ENCODE data around the gene ERP44. TPM values are rescaled to one million over a fixed set of nuclear protein-coding genes. Genes with fewer than 3 reads are reported as not detected.
"Not testable (repeated sequence)": the region's sequence is repeated elsewhere in the genome, so short reads cannot be mapped to it uniquely, and the experiment has no call there.

The ERP44 gene
- total RNA-seq = 10 to 100 TPM; 16.0 to 19.6 TPM

DNA sequence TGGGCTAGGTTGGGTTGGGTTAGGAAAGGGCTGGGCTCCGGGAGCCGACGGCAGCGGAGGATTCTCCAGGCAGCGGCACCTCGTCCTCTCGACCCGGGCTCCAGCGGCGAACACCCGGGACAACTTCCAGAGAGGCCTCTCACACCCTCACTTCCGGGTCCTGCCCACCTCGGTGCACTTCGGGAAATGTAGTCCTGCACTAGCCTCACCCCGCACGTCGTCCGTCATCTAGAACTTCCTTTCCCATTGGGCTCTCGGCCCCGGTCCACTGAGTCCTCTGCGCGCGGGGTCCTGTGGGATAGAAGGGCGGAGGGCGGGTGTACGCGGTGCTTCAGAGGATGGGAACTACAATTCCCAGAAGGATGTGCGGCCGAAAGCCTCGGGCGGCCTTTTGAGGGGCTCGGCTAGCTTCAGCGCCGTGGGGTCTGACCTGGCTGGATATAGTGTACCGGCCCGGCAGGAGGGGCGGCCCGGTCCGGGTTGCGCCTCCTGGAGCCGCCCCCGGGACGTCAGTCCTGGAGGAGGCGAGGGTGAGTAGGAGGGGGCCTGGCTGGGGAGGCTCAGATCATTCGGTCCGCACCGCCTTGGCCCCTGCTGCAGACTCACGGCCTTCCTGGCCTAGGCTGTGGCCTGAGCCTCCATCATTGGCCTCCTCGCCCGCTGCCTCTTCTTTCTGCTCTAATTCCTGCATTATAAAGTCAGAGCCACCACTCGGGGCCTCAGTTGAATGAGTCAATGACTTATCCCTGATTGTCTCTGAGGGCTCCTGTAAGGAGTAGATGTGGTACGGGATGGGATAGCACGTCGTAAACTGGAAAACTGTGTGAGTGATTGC is at the start of gene ERP44, which contains the start of gene INVS:
ERP44 (minus strand) TSS at position 114 of the 835 bp plus-strand sequence. CDS start 160 bp downstream, outside the sequence.
INVS (plus strand) TSS at position 357 of the 835 bp plus-strand sequence. CDS start 5,279 bp downstream, outside the sequence.
- Mint-ChIP-seq H3K27me3 (no peaks in the 10 kb centered on the region), H3K4me3 (peak within 1 kb of the TSS; percentile 99), H3K36me3 (peaks cover 5% of the 10 kb centered on the region), H3K4me1 (peaks cover 23% of the 10 kb centered on the region), H3K27ac (peak within 1 kb of the TSS; percentile 95), H3K9me3 (ENCODE audit: low read depth) (no peaks in the 10 kb centered on the region)
- DNase-seq (peak; percentile 99), ATAC-seq (peak; percentile 99)
- CTCF ChIA-PET = no interaction called here

DNA sequence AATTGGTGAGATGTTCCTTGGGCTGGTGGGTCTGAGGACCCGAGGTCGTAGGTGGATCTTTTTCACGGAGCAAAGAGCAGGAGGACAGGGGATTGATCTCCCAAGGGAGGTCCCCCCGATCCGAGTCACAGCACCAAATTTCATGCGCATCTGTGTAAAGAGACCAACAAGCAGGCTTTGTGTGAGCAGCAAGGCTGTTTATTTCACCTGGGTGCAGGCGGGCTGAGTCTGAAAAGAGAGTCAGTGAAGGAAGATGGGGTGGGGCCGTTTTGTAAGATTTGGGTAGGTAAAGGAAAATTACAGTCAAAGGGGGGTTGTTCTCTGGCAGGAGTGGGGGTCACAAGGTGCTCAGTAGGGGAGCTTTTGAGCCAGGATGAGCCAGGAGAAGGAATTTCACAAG is 47.2 kb upstream of the ERP44 start:
- H3K27me3 Mint-ChIP-seq; H3K9me3 Mint-ChIP-seq (ENCODE audit: low read depth); ATAC-seq; H3K4me1 Mint-ChIP-seq; H3K27ac Mint-ChIP-seq; DNase-seq; H3K36me3 Mint-ChIP-seq; CTCF ChIA-PET; H3K4me3 Mint-ChIP-seq: not testable (repeated sequence)

DNA sequence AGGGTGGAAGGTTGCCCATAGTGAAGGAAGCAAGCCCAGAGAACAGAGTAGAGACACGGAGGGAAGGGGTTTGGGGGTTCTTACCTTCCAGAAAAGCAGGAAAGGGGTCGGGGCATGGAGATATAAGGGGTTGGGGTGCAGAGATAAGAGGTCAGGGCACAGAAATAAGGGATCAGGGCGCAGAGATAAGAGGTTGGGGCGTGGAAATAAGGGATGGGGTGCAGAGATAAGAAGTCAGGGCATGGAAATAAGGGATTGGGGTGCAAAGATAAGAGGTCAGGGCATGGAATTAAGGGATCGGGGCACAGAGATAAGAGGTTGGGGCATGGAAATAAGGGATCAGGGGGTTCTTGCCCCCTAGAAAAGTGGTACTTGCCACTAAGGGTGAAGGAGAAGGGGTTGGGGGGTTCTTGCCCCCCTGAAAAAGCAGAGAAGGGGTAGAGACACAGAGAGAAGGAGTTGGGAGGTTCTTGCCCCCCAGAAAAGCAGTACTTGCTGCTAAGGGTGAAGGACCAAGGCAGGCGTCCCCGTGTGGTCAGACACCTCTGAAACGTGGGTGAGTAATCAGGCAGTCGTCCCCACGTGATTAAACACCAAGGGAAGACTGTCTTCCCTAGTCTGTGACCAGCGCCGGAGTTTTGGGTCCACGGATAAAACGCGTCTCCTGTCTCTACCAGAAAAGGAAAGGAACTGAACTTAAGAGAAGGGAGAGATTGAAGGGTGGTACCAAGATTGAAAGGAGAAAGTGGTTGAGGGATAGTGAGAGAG is 46.6 kb upstream of the ERP44 start:
- DNase-seq; H3K36me3 Mint-ChIP-seq; H3K4me1 Mint-ChIP-seq; H3K9me3 Mint-ChIP-seq (ENCODE audit: low read depth); H3K4me3 Mint-ChIP-seq; CTCF ChIA-PET; ATAC-seq; H3K27ac Mint-ChIP-seq; H3K27me3 Mint-ChIP-seq: not testable (repeated sequence)

DNA sequence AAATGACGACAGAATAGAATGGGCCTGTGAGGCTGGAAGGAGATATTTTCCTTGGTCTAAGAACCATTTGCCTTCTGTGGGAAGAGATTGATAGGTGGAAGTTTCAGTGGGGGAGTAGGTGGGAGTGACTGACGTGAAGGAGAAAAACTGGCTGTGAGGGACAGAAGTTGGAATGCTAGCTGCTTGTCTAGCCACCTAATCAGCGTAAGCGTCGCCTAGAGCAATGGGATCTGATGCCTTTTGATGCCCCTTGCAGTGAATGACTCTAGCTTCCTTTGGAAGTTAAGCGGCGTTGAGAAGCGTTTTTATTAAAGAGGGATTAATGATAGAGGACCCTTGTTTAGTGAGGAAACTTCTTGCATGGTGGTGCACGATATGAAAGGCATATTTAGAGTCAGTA is 43.1 kb upstream of the ERP44 start:
- H3K27ac Mint-ChIP-seq; ATAC-seq; H3K36me3 Mint-ChIP-seq; H3K9me3 Mint-ChIP-seq (ENCODE audit: low read depth); H3K27me3 Mint-ChIP-seq; H3K4me1 Mint-ChIP-seq; CTCF ChIA-PET; DNase-seq; H3K4me3 Mint-ChIP-seq: not testable (repeated sequence)

DNA sequence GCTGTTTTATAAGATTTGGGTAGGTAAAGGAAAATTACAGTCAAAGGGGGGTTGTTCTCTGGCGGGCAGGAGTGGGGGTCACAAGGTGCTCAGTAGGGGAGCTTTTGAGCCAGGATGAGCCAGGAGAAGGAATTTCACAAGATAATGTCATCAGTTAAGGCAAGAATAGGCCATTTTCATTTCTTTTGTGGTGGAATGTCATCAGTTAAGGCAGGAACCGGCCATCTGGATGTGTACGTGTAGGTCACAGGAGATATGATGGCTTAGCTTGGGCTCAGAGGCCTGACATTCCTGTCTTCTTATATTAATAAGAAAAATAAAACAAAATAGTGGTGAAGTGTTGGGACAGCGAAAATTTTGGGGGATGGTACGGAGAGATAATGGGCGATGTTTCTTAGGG is 41.5 kb upstream of the ERP44 start:
- H3K27ac Mint-ChIP-seq; DNase-seq; H3K36me3 Mint-ChIP-seq; CTCF ChIA-PET; H3K9me3 Mint-ChIP-seq (ENCODE audit: low read depth); H3K4me3 Mint-ChIP-seq; ATAC-seq; H3K27me3 Mint-ChIP-seq; H3K4me1 Mint-ChIP-seq: not testable (repeated sequence)

DNA sequence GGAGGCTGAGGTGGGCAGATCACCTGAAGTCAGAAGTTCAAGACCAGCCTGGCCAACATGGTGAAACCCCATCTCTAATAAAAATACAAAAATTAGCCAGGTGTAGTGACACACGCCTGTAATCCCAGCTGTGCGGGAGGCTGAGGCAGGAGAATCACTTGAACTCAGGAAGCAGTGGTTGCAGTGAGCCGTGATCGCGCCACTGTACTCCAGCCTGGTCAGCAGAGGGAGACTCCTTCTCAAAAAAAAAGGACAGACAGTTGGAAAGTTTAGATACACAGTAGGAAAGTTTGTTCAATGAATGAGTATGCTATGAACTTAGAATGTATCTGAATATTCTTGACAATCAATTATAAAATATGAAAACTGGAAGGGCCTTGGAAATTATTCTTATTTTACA is 38.0 kb upstream of the ERP44 start:
- H3K27me3 Mint-ChIP-seq; CTCF ChIA-PET; H3K4me1 Mint-ChIP-seq; H3K9me3 Mint-ChIP-seq (ENCODE audit: low read depth); DNase-seq; ATAC-seq; H3K4me3 Mint-ChIP-seq; H3K27ac Mint-ChIP-seq: not testable (repeated sequence)
- peaks cover 11% of the 10 kb centered on the region for H3K36me3 Mint-ChIP-seq

DNA sequence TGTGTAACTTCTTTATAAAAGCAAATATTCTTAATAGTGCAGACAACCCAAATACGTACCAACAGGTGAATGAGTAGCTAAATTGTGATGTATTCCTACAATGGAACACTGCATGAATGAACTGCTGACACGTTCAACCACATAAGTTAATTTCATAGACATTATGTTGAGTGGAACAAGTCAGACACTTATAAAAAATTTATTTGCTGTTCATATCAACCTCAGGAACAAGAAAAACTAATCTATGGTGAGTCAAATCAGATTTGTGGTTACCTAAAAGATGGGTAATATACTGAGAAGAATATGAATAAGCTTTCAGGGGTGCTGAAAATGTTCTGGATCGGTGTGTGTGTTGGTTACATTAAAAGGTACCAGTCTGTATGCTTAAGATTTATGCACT is 35.9 kb upstream of the ERP44 start:
- ATAC-seq (no peak), DNase-seq (no peak)
- Mint-ChIP-seq H3K4me1 (no peaks in the 10 kb centered on the region), H3K27me3 (no peaks in the 10 kb centered on the region), H3K27ac (no peak overlapping the region), H3K4me3 (no peak overlapping the region), H3K9me3 (ENCODE audit: low read depth) (no peaks in the 10 kb centered on the region), H3K36me3 (peaks cover 11% of the 10 kb centered on the region)
- CTCF ChIA-PET = no interaction called here

DNA sequence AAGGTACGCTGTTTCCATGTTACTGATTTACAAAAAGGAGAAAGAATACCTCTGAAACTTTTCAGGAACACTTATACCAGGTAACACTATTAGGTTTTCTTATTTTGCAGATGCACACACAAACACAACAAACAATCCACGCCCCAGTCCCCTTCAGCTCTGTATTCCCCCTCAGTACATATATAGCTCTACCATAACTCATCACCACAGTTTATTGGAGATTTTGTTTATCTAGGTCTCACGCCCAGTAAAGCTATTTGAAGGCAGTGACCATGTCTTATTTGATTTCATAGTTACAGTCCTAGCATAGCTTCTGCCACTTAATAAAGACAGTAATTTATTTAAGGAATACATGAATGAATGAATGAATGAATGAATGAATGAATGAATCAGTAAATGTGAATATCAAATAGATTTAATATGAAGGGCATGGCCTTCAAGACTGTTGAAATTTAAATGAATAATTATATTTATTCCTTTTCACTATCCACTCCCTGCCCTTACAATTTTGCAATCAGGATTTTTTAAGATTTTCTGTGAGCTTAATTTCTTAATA is 33.2 kb upstream of the ERP44 start:
- Mint-ChIP-seq H3K27me3 (no peaks in the 10 kb centered on the region), H3K4me3 (no peak overlapping the region), H3K27ac (no peak overlapping the region), H3K9me3 (ENCODE audit: low read depth) (no peaks in the 10 kb centered on the region), H3K36me3 (peaks cover 16% of the 10 kb centered on the region), H3K4me1 (no peaks in the 10 kb centered on the region)
- DNase-seq (no peak), ATAC-seq (no peak)
- CTCF ChIA-PET = interaction anchor here (0.7 kb wide), 1 partner anchor 10 kb away, joined by 4 read pairs; no protein-coding TSS in a partner anchor

DNA sequence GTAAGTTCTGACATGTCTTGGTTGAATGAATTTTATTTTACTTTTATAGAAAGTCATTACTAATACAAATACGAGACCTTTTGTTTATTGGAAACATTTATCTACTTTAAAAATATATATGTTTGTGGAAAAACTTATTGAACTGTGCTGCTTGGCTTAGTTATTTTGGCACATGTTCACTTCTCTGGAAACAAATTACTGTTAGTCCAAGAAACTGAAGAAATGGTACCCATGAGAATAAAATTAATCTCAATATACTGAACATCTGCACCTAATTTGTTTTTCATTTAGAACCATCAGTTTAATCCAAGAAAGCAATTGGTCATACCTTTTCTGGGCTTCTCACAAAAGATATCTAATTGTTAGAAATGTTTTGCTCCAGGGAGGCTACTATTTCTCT is 32.4 kb upstream of the ERP44 start:
- H3K4me1 Mint-ChIP-seq = no peaks in the 10 kb centered on the region
- DNase-seq (no peak), ATAC-seq (no peak)
- H3K27me3 Mint-ChIP-seq = no peaks in the 10 kb centered on the region
- no peak overlapping the region for H3K27ac Mint-ChIP-seq
- H3K9me3 Mint-ChIP-seq (ENCODE audit: low read depth) = no peaks in the 10 kb centered on the region
- H3K36me3 Mint-ChIP-seq = peaks cover 18% of the 10 kb centered on the region
- no peak overlapping the region for H3K4me3 Mint-ChIP-seq
- CTCF ChIA-PET = interaction anchor here (0.7 kb wide), 1 partner anchor 9 kb away, joined by 4 read pairs; no protein-coding TSS in a partner anchor

DNA sequence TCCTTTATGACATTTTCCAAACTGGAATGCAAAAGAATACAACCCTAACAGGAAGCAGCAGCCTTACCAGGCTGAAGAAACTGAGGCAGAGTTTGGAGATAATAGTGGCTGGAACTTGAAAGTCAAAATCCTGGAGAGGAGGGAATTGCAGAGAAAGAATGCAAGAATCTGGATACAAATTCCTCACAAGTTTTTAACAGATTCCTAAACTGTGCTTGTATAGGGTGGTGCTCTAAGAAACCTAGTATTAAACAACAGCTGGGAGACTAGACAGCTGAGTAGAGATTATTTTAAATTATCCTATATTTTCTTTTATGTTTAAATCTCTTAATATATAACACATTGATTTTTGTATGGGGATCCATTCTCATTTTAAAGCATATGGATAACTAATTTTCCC is 31.0 kb upstream of the ERP44 start:
- Mint-ChIP-seq H3K27ac (no peak overlapping the region), H3K36me3 (peaks cover 20% of the 10 kb centered on the region), H3K4me1 (no peaks in the 10 kb centered on the region), H3K9me3 (ENCODE audit: low read depth) (no peaks in the 10 kb centered on the region), H3K27me3 (no peaks in the 10 kb centered on the region), H3K4me3 (no peak overlapping the region)
- ATAC-seq (no peak), DNase-seq (no peak)
- CTCF ChIA-PET = no interaction called here

DNA sequence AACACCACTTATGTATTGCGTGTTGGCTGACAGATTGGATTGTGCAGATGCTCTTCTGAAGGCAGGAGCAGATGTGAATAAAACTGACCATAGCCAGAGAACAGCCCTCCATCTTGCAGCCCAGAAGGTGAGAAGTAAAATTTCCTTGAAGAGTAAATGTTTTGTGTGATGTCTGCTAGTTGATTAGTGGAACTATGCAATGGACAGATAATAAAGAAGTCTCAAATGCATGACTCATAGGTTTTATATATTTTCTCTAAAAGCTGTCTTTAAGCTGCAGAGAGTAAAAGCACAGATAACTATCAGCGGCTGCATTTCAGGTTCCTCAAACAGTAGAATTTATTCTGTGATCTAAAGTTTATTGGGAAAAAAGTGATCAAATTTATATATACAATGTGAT is 27.6 kb upstream of the ERP44 start:
- DNase-seq = no peak
- CTCF ChIA-PET = no interaction called here
- Mint-ChIP-seq H3K27me3 (no peaks in the 10 kb centered on the region), H3K27ac (no peak overlapping the region), H3K36me3 (peaks cover 14% of the 10 kb centered on the region), H3K4me3 (no peak overlapping the region), H3K9me3 (ENCODE audit: low read depth) (no peaks in the 10 kb centered on the region), H3K4me1 (no peaks in the 10 kb centered on the region)
- ATAC-seq = no peak

DNA sequence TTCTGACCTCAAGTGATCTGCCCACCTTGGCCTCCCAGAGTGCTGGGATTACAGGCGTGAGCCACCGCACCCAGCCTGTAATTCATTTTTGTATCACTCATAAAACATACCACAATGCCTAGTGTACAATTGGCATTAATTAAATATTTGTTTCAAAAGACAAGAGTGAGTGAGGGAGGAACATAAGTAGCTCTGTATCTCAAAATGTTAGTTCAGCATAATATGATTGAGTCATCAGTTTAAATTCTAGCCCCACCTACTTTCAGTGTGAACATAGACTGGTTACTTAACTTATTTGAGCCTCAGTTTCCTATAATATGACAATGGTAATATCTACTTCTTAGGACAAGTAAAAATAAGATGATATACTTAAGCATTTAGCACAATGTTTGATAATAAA is 27.1 kb upstream of the ERP44 start:
- Mint-ChIP-seq H3K4me3 (no peak overlapping the region), H3K4me1 (no peaks in the 10 kb centered on the region), H3K27me3 (no peaks in the 10 kb centered on the region), H3K36me3 (peaks cover 18% of the 10 kb centered on the region), H3K27ac (no peak overlapping the region), H3K9me3 (ENCODE audit: low read depth) (no peaks in the 10 kb centered on the region)
- DNase-seq (no peak), ATAC-seq (no peak)
- CTCF ChIA-PET = no interaction called here

DNA sequence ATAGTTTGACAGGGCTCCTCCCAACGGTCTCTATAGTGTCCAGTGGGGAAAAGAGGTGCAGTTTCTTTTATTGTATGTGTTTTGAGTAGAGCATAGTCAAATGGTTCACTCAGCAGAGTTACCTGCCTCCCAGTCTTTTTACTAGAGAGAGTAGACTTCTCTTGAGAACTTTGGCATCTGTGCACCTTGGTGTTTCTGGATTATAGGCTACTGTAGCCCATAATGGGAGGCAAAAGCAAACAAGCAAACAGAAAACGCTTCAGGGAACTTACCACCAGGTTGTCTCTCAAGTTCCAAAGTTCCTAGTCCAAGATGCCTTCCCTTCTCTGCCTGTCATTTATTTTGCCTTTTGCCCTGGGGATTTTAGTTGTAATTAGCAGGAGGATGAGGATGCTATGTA is 26.4 kb upstream of the ERP44 start:
- Mint-ChIP-seq H3K4me3 (no peak overlapping the region), H3K36me3 (peaks cover 18% of the 10 kb centered on the region), H3K27me3 (no peaks in the 10 kb centered on the region), H3K27ac (no peak overlapping the region), H3K4me1 (peaks cover 4% of the 10 kb centered on the region), H3K9me3 (ENCODE audit: low read depth) (no peaks in the 10 kb centered on the region)
- DNase-seq (no peak), ATAC-seq (no peak)
- CTCF ChIA-PET = no interaction called here

DNA sequence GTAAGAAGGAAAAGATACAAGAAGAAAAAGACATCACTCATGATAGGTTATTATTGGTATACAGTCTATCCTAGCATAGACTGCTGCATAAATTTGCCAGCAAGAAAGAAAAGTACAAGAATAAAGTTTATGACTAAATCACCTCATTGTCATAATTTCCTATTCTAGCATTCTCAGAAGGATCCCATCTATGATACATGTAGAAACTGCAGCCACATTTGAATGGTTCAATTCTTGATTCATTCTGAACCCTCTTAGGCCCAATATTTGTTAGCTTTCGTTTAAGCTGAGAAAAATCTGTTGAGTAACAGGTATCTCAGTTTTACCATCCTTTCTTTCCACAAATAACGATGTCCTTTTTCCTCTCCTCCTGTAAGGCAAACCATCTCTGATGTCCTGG is 21.5 kb upstream of the ERP44 start:
- no peak overlapping the region for H3K4me3 Mint-ChIP-seq
- no peaks in the 10 kb centered on the region for H3K27me3 Mint-ChIP-seq
- H3K4me1 Mint-ChIP-seq = peaks cover 7% of the 10 kb centered on the region
- no peak overlapping the region for H3K27ac Mint-ChIP-seq
- CTCF ChIA-PET = no interaction called here
- no peaks in the 10 kb centered on the region for H3K9me3 Mint-ChIP-seq (ENCODE audit: low read depth)
- ATAC-seq = no peak
- H3K36me3 Mint-ChIP-seq = peaks cover 15% of the 10 kb centered on the region
- DNase-seq = no peak

Data from activated CD8-positive, alpha-beta memory T cell treated with anti-CD3 and anti-CD28 coated beads, Interleukin-2, amount 10 ng/mL, durations not matched to agents 7 days and 5 days (primary cell).